IMR-90 (cell line): ENCODE data around the gene ARPP21. TPM values are rescaled to one million over a fixed set of nuclear protein-coding genes. Genes with fewer than 3 reads are reported as not detected.

Experiments
- ATAC-seq: fragments of 200-7000 bp; cut with Tn5 transposase; 2 replicates; pipeline ENCODE4 v1.9.1; 2020; ENCODE audit warnings: low read depth, mild to moderate bottlenecking, moderate library complexity
- BruUV-seq: library from RNA; stranded (reverse); fragments of 400-500 nt; replicated peaks from 2 replicates; lab custom pipeline; 2021; lab: Mats Ljungman, UMichigan
- CTCF ChIA-PET: fragments of 300-600 bp; formaldehyde crosslinking; extraction: SDS; loops from one replicate; lab custom pipeline; 2021; ENCODE audit warnings: antibody characterized with exemption; lab: Yijun Ruan, JAX
- POLR2A ChIA-PET: fragments of 300-600 bp; sonication (Branson Sonifier 250); formaldehyde crosslinking; loops from one replicate; lab custom pipeline; 2022; ENCODE audit warnings: antibody characterized with exemption; ENCODE audit not compliant: unreplicated experiment; lab: Charles Lee
- DNase-seq: peaks from one replicate; pipeline ENCODE4 v3.0.0; 2013
- H2AFZ ChIP-seq: replicated peaks from 2 replicates; pipeline ENCODE3; 2013; ENCODE audit warnings: low read length, mild to moderate bottlenecking; ENCODE audit not compliant: poor library complexity
- H2AK5ac ChIP-seq: 2 replicates; pipeline ENCODE4 v1.6.1; 2013; ENCODE audit warnings: low read depth, low read length, inconsistent platforms
- H2AK9ac ChIP-seq: replicated peaks from 2 replicates; pipeline ENCODE3; 2013; ENCODE audit warnings: mild to moderate bottlenecking, low read depth, low read length, moderate library complexity; ENCODE audit not compliant: poor library complexity
- H2BK120ac ChIP-seq: 2 replicates; pipeline ENCODE4 v1.6.1; 2013; ENCODE audit warnings: low read depth, low read length, inconsistent platforms
- H2BK15ac ChIP-seq: 3 replicates; pipeline ENCODE4 v1.6.1; 2013; ENCODE audit warnings: low read depth, low read length, inconsistent platforms
- H2BK20ac ChIP-seq: 2 replicates; pipeline ENCODE4 v1.6.1; 2013; ENCODE audit warnings: low read depth, mild to moderate bottlenecking, inconsistent platforms, low read length, moderate library complexity
- H2BK5ac ChIP-seq: 2 replicates; pipeline ENCODE4 v1.6.1; 2013; ENCODE audit warnings: mild to moderate bottlenecking, low read depth, low read length, inconsistent platforms; ENCODE audit not compliant: poor library complexity, severe bottlenecking
- H3K14ac ChIP-seq: replicated peaks from 2 replicates; pipeline ENCODE4 v1.6.1; 2013; ENCODE audit warnings: low read depth, low read length, inconsistent platforms
- H3K18ac ChIP-seq: 2 replicates; pipeline ENCODE4 v1.6.1; 2013; ENCODE audit warnings: low read depth, low read length, control low read depth
- H3K23ac ChIP-seq: 2 replicates; pipeline ENCODE4 v1.6.1; 2013; ENCODE audit warnings: low read depth, low read length, inconsistent platforms
- H3K27ac ChIP-seq: 2 replicates; pipeline ENCODE4 v1.5.1; 2013; ENCODE audit warnings: mild to moderate bottlenecking, control low read depth, low read length; ENCODE audit not compliant: insufficient read depth
- H3K27me3 ChIP-seq: 2 replicates; pipeline ENCODE4 v1.6.1; 2013; ENCODE audit warnings: low read length; ENCODE audit not compliant: control insufficient read depth, insufficient read depth
- H3K36me3 ChIP-seq: 2 replicates; pipeline ENCODE4 v1.6.1; 2013; ENCODE audit warnings: low read length, mixed read lengths; ENCODE audit not compliant: control insufficient read depth, insufficient read depth
- H3K4ac ChIP-seq: 2 replicates; pipeline ENCODE4 v1.6.1; 2013; ENCODE audit warnings: low read depth, low read length, inconsistent platforms
- H3K4me1 ChIP-seq: 2 replicates; pipeline ENCODE4 v1.6.1; 2013; ENCODE audit warnings: low read length, mixed read lengths; ENCODE audit not compliant: control insufficient read depth, insufficient read depth
- H3K4me2 ChIP-seq: 2 replicates; pipeline ENCODE4 v1.6.1; 2013; ENCODE audit warnings: low read depth, mild to moderate bottlenecking, control low read depth, low read length, moderate library complexity
- H3K4me3 ChIP-seq: 2 replicates; pipeline ENCODE4 v1.5.1; 2013; ENCODE audit warnings: low read depth, mild to moderate bottlenecking, control low read depth, low read length, moderate library complexity; ENCODE audit not compliant: insufficient read depth
- H3K56ac ChIP-seq: 2 replicates; pipeline ENCODE4 v1.6.1; 2013; ENCODE audit warnings: low read length, inconsistent platforms; ENCODE audit not compliant: insufficient read depth; ENCODE audit errors: extremely low read depth
- H3K79me1 ChIP-seq, 2 experiments: 2 replicates each; pipeline ENCODE4 v1.6.1; 2013; ENCODE audit warnings: low read length in 2 of 2, inconsistent platforms in 1 of 2, low read depth in 1 of 2
- H3K9ac ChIP-seq: 2 replicates; pipeline ENCODE4 v1.6.1; 2013; ENCODE audit warnings: low read depth, low read length, control low read depth
- H3K9me1 ChIP-seq: 2 replicates; pipeline ENCODE4 v1.6.1; 2013; ENCODE audit warnings: low read length, inconsistent platforms; ENCODE audit not compliant: insufficient read depth
- H3K9me3 ChIP-seq: 2 replicates; pipeline ENCODE4 v1.6.1; 2013; ENCODE audit warnings: low read length; ENCODE audit not compliant: control insufficient read depth, insufficient read depth
- H4K20me1 ChIP-seq: 2 replicates; pipeline ENCODE4 v1.6.1; 2013; ENCODE audit warnings: low read length, inconsistent platforms; ENCODE audit not compliant: insufficient read depth
- H4K5ac ChIP-seq: 2 replicates; pipeline ENCODE4 v1.6.1; 2013; ENCODE audit warnings: mild to moderate bottlenecking, low read depth, low read length, control low read depth
- H4K8ac ChIP-seq, 2 experiments: 2 replicates each; pipeline ENCODE4 v1.6.1; 2013; ENCODE audit warnings: low read depth in 2 of 2, low read length in 2 of 2, control low read depth in 1 of 2, inconsistent platforms in 1 of 2
- H4K91ac ChIP-seq: 2 replicates; pipeline ENCODE4 v1.6.1; 2013; ENCODE audit warnings: low read depth, low read length, inconsistent platforms; ENCODE audit not compliant: insufficient read depth
- CHD1 ChIP-seq: IDR thresholded peaks from 2 replicates; pipeline ENCODE4 v1.6.1; 2012; ENCODE audit warnings: low read depth, low read length, improper control_type of control experiment
- CTCF ChIP-seq: conservative IDR thresholded peaks from 2 replicates; pipeline ENCODE4 v1.5.1; 2012; ENCODE audit warnings: mild to moderate bottlenecking, low read depth, low read length, improper control_type of control experiment
- ELK1 ChIP-seq: fragments of 150-350 bp; IDR thresholded peaks from 2 replicates; pipeline ENCODE4 v1.6.1; 2016; ENCODE audit warnings: low read depth, mild to moderate bottlenecking, low read length, moderate library complexity, borderline replicate concordance
- FOS ChIP-seq: fragments of 150-350 bp; IDR thresholded peaks from 2 replicates; pipeline ENCODE4 v1.6.1; 2016; ENCODE audit warnings: low read depth, low read length
- MAZ ChIP-seq: IDR thresholded peaks from 2 replicates; pipeline ENCODE4 v1.6.1; 2012; ENCODE audit warnings: low read depth, mild to moderate bottlenecking, low read length, improper control_type of control experiment, moderate library complexity, borderline replicate concordance
- MXI1 ChIP-seq: IDR thresholded peaks from 2 replicates; pipeline ENCODE4 v1.6.1; 2012; ENCODE audit warnings: low read depth, mild to moderate bottlenecking, low read length, moderate library complexity, borderline replicate concordance
- RCOR1 ChIP-seq: IDR thresholded peaks from 2 replicates; pipeline ENCODE4 v1.6.1; 2012; ENCODE audit warnings: mild to moderate bottlenecking, low read length, improper control_type of control experiment; ENCODE audit not compliant: insufficient replicate concordance
- RFX5 ChIP-seq: IDR thresholded peaks from 2 replicates; pipeline ENCODE4 v1.8.0; 2012; ENCODE audit warnings: low read depth, mild to moderate bottlenecking, low read length, moderate library complexity
- SMC3 ChIP-seq: fragments of 150-350 bp; IDR thresholded peaks from 2 replicates; pipeline ENCODE4 v1.6.1; 2016; ENCODE audit warnings: low read depth, mild to moderate bottlenecking, antibody characterized with exemption, low read length, moderate library complexity
- WGBS, 2 experiments: methylation state at CpG; one replicate each; pipeline versions ENCODE4 v1.1.5 to v1.1.7; 2013; ENCODE audit warnings: missing lambda C conversion rate in 2 of 2; ENCODE audit not compliant: insufficient read length in 1 of 2; ENCODE audit errors: extremely low coverage in 2 of 2; 5-methylcytosine and 5-hydroxymethylcytosine counted together
- dilution Hi-C: fragments of 300-500 bp; cut with HindIII; formaldehyde crosslinking; loops from one replicate; pipeline ENCODE4 v1.14.3; 2018; ENCODE audit warnings: low sequenced_read_pairs; ENCODE audit not compliant: unreplicated experiment
- in situ Hi-C: fragments of 300-500 bp; cut with MboI; formaldehyde crosslinking; loops from 3 replicates; pipeline ENCODE4 v1.14.3; 2019; ENCODE audit warnings: low sequenced_read_pairs, inconsistent platforms, mixed read lengths
- intact Hi-C: fragments of 100-400 bp; cut with micrococcal nuclease; formaldehyde crosslinking; loops from 2 replicates; pipeline ENCODE4 v1.10.0; 2022
- polyA plus RNA-seq, 3 experiments: library from polyadenylated mRNA; depleted of rRNA; stranded (reverse); fragments of >200 nt; gene quantifications; 2 replicates each; pipeline ENCODE4 v1.2.3, GENCODE V29; 2012; ENCODE audit warnings: low replicate concordance in 1 of 3
- total RNA-seq: library from RNA; depleted of rRNA; stranded (reverse); fragments of >200 nt; gene quantifications from 2 replicates; pipeline ENCODE4 v1.2.3, GENCODE V29; 2012

Gene ARPP21
- total and polyA plus RNA-seq, 2 of the 4 experiments (the other 2 are of a cell fraction), result not detected

GRCh38 chr3:35745351-35745750 lies 106.0 kb downstream of the ARPP21 start:
- POLR2A ChIA-PET, result no interaction called here
- BruUV-seq, result no TSS peak

More at GRCh38 chr3:35745351-35745750, 106.0 kb downstream of the ARPP21 start:
- no peak overlapping the region for H3K4me3 ChIP-seq
- no CpG with 5 or more reads among the region's 1 CpG for WGBS, 2 experiments
- H4K8ac ChIP-seq, result no peak overlapping the region
- no peak overlapping the region for H2AK5ac ChIP-seq
- no peak overlapping the region for H2BK120ac ChIP-seq
- H3K4me2 ChIP-seq, result no peak overlapping the region
- no peak for DNase-seq
- ATAC-seq, result no peak
- no peak overlapping the region for H2BK5ac ChIP-seq
- no peak overlapping the region for H3K27ac ChIP-seq
- H3K4ac ChIP-seq, result no peak overlapping the region
- in situ Hi-C loops, result no loop called here
- intact Hi-C loops, result no loop called here
- CTCF ChIA-PET, result no interaction called here
- no peak overlapping the region for H2BK15ac ChIP-seq
- H4K5ac ChIP-seq, result no peak overlapping the region
- H3K23ac ChIP-seq, result no peak overlapping the region
- no peak overlapping the region for H3K9ac ChIP-seq
- no peaks in the 10 kb centered on the region for H3K79me1 ChIP-seq
- H3K9me3 ChIP-seq, result peaks cover 5% of the 10 kb centered on the region; the same call in 1 of the 2 replicates
- no peaks in the 10 kb centered on the region for H3K9me1 ChIP-seq
- no peak overlapping the region for H2AFZ ChIP-seq
- no peaks in the 10 kb centered on the region for H3K4me1 ChIP-seq
- no peak overlapping the region for H3K18ac ChIP-seq
- H4K20me1 ChIP-seq, result no peaks in the 10 kb centered on the region
- H2AK9ac ChIP-seq, result no peak overlapping the region
- no peak overlapping the region for H3K56ac ChIP-seq
- no peak for TF ChIP-seq SMC3
- TF ChIP-seq CHD1, result no peak
- no peak for TF ChIP-seq RCOR1
- TF ChIP-seq MAZ, result no peak
- no peak for TF ChIP-seq ELK1
- TF ChIP-seq CTCF, result no peak
- no peak for TF ChIP-seq MXI1
- TF ChIP-seq FOS, result no peak
- no peak for TF ChIP-seq RFX5
- no peaks in the 10 kb centered on the region for H3K27me3 ChIP-seq
- no peak overlapping the region for H4K91ac ChIP-seq
- no peaks in the 10 kb centered on the region for H3K36me3 ChIP-seq
- no peak overlapping the region for H3K14ac ChIP-seq
- dilution Hi-C loops, result no loop called here
- no peak overlapping the region for H2BK20ac ChIP-seq
